Measurements from ENCODE around the gene DHRS7B. TPM values are rescaled to one million over a fixed set of nuclear protein-coding genes. Genes with fewer than 3 reads are reported as not detected.
A peak's percentile ranks its signal among the peaks of the same experiment; 100 is the strongest.
"Not testable (repeated sequence)": the region's sequence is repeated elsewhere in the genome, so short reads cannot be mapped to it uniquely, and the experiment has no call there.

Gene DHRS7B
- total RNA-seq, 1 donor from 2014 or later, result 21.6 TPM

DNA sequence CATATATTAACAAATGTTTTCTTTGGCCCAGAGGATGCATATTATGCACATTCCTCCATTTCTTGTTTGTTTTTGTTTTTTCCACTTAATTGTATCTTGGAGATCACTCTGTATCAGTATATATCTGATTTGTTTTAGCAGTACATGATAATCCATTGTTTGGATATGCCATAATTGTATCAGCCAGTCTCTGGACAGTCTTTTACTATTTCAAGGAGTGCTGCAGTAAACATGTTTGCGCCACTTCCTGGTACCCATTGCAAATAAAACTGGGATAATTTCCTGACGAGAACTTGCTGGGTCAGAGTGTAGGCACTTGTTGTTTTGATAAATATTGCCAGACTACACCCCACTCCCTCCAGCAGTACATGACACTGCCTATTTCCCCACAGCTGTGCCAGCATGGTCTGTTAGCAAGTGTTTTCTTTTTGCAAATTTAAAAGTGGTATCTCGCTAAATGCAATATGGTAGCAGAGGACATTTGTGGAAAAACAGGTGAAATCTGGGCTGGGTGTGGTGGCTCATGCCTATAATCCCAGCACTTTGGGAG lies 92.1 kb downstream of the DHRS7B start:
- TF ChIP-seq EZH2phosphoT487 (IDR thresholded peaks at IDR 0.05) (no peak), EZH2 (IDR thresholded peaks at IDR 0.05) (no peak)
- TF ChIP-seq, protein P1, sequence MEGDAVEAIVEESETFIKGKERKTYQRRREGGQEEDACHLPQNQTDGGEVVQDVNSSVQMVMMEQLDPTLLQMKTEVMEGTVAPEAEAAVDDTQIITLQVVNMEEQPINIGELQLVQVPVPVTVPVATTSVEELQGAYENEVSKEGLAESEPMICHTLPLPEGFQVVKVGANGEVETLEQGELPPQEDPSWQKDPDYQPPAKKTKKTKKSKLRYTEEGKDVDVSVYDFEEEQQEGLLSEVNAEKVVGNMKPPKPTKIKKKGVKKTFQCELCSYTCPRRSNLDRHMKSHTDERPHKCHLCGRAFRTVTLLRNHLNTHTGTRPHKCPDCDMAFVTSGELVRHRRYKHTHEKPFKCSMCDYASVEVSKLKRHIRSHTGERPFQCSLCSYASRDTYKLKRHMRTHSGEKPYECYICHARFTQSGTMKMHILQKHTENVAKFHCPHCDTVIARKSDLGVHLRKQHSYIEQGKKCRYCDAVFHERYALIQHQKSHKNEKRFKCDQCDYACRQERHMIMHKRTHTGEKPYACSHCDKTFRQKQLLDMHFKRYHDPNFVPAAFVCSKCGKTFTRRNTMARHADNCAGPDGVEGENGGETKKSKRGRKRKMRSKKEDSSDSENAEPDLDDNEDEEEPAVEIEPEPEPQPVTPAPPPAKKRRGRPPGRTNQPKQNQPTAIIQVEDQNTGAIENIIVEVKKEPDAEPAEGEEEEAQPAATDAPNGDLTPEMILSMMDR (IDR thresholded peaks at IDR 0.05), result no peak
- Histone ChIP-seq H3K27ac (no peak overlapping the region), H3K36me3 (no peaks in the 10 kb centered on the region), H3K4me1 (peaks cover 8% of the 10 kb centered on the region), H3K27me3 (no peaks in the 10 kb centered on the region), H3F3A (ENCODE audit: low read depth) (peaks cover 14% of the 10 kb centered on the region), H2AFZ (replicated peaks) (no peak overlapping the region), H3K79me2 (ENCODE audit: low read depth) (no peaks in the 10 kb centered on the region), H3K4me2 (no peak overlapping the region), H3K9ac (no peak overlapping the region), H3K4me3 (no peak overlapping the region), H3K9me3 (ENCODE audit: low read depth) (no peaks in the 10 kb centered on the region), H4K20me1 (ENCODE audit: low read depth) (no peaks in the 10 kb centered on the region)
- peaks cover 5% of the 10 kb centered on the region for H3K9me3 Mint-ChIP-seq
- no peak overlapping the region for H3K4me3 Mint-ChIP-seq
- peaks cover 7% of the 10 kb centered on the region for H3K36me3 Mint-ChIP-seq
- H3K27ac Mint-ChIP-seq, result no peak overlapping the region
- peaks cover 17% of the 10 kb centered on the region for H3K4me1 Mint-ChIP-seq
- DNase-seq (ENCODE audit: low spot score), result no peak
- no peaks in the 10 kb centered on the region for H3K27me3 Mint-ChIP-seq (ENCODE audit: insufficient read depth, low read depth)

DNA sequence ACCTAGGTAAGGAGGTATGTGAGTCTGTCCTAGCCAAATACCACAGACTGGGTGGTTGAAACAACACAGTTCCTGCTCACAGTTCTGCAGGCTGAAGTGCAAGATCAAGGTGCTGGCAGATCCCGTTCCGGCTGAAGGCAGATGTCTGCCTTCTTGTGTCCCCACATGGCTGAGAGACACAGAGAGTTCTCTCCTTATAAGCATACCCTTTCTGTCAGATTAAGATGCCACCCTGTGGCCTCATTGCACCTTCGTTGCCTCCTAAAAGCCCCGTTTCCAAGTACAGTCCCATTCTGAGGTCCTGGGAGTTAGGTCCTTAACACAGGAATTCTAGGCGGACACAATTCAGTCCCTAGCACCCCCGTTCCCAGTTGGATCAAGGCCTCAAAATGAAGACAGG lies 96.3 kb downstream of the DHRS7B start:
- H3K4me1 ChIP-seq, result no peaks in the 10 kb centered on the region
- no peak overlapping the region for H2AFZ ChIP-seq (replicated peaks)
- H3K9me3 ChIP-seq (ENCODE audit: low read depth), result no peaks in the 10 kb centered on the region
- H3K4me1 Mint-ChIP-seq, result no peaks in the 10 kb centered on the region
- no peak overlapping the region for H3K9ac ChIP-seq
- H3K4me3 ChIP-seq, result no peak overlapping the region
- H3K27me3 ChIP-seq, result no peaks in the 10 kb centered on the region
- DNase-seq (ENCODE audit: low spot score), result no peak
- no peaks in the 10 kb centered on the region for H3F3A ChIP-seq (ENCODE audit: low read depth)
- no peak overlapping the region for H3K27ac ChIP-seq
- H3K27ac Mint-ChIP-seq, result no peak overlapping the region
- peaks cover 5% of the 10 kb centered on the region for H3K9me3 Mint-ChIP-seq
- H3K36me3 ChIP-seq, result no peaks in the 10 kb centered on the region
- no peaks in the 10 kb centered on the region for H3K79me2 ChIP-seq (ENCODE audit: low read depth)
- no peak for TF ChIP-seq EZH2 (IDR thresholded peaks at IDR 0.05)
- TF ChIP-seq, protein P1 (IDR thresholded peaks at IDR 0.05), result no peak
- TF ChIP-seq EZH2phosphoT487 (IDR thresholded peaks at IDR 0.05), result no peak
- no peaks in the 10 kb centered on the region for H4K20me1 ChIP-seq (ENCODE audit: low read depth)
- no peak overlapping the region for H3K4me3 Mint-ChIP-seq
- peaks cover 2% of the 10 kb centered on the region for H3K27me3 Mint-ChIP-seq (ENCODE audit: insufficient read depth, low read depth)
- H3K4me2 ChIP-seq, result no peak overlapping the region
- H3K36me3 Mint-ChIP-seq, result peaks cover 9% of the 10 kb centered on the region

DNA sequence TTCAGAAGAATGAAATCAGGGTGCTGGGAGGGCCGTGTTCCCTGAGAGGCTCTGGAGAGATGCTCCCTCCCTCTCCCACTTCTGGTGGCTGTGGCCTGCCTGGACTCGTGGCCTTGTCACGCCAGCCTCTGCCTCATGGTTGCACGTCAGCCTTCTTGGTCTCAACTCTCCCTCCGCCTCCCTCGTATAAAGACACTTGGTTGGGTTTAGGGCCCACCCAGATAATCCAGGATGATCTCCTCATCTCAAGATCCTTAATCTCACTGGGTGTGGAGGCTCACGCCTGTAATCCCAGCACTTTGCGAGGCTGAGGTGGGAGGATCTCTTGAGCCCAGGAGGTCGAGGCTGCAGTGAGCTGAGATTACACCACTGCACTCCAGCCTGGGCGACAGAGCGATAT lies 100.5 kb downstream of the DHRS7B start:
- not testable (repeated sequence) for H3K4me1 Mint-ChIP-seq; H3K4me2 ChIP-seq; DNase-seq (ENCODE audit: low spot score); H3K27ac Mint-ChIP-seq; H3K9me3 ChIP-seq (ENCODE audit: low read depth); H3K27ac ChIP-seq; H3K4me1 ChIP-seq; H3K36me3 Mint-ChIP-seq; H3K4me3 Mint-ChIP-seq; H3F3A ChIP-seq (ENCODE audit: low read depth); H3K9ac ChIP-seq; H2AFZ ChIP-seq (replicated peaks); H3K4me3 ChIP-seq; H4K20me1 ChIP-seq (ENCODE audit: low read depth); H3K27me3 Mint-ChIP-seq (ENCODE audit: insufficient read depth, low read depth); H3K79me2 ChIP-seq (ENCODE audit: low read depth); H3K27me3 ChIP-seq; H3K9me3 Mint-ChIP-seq; H3K36me3 ChIP-seq

DNA sequence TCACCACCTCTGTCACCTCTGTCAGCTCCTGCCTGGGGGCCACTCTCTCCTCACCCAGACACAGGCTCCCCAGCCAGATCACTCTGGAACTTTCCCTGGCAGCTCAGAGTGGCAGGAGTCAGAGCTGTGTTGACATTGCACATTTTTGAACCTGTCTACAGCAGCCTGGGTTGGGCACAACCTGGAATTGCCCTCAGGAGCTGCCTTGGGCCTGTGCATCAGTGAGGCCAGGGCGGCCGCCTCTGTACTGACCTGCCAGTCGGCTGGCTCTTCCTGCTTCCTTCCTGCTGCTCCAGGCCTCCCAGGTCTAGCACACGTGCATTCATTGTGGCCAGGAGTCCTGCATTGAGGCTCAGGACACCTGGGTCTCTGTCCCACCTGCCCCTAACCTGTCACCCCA lies 101.3 kb downstream of the DHRS7B start:
- Mint-ChIP-seq H3K4me1 (peaks cover under 1% of the 10 kb centered on the region), H3K36me3 (peaks cover 2% of the 10 kb centered on the region), H3K27me3 (ENCODE audit: insufficient read depth, low read depth) (peaks cover 7% of the 10 kb centered on the region), H3K9me3 (peaks cover 8% of the 10 kb centered on the region), H3K27ac (peak overlapping the region; percentile 78), H3K4me3 (no peak overlapping the region)
- Histone ChIP-seq H3K9ac (no peak overlapping the region), H3K4me1 (no peaks in the 10 kb centered on the region), H3K36me3 (no peaks in the 10 kb centered on the region), H3K4me3 (no peak overlapping the region), H3K79me2 (ENCODE audit: low read depth) (no peaks in the 10 kb centered on the region), H4K20me1 (ENCODE audit: low read depth) (no peaks in the 10 kb centered on the region), H3K27me3 (no peaks in the 10 kb centered on the region), H2AFZ (replicated peaks) (no peak overlapping the region), H3K9me3 (ENCODE audit: low read depth) (no peaks in the 10 kb centered on the region), H3K4me2 (no peak overlapping the region), H3F3A (ENCODE audit: low read depth) (no peaks in the 10 kb centered on the region), H3K27ac (no peak overlapping the region)
- DNase-seq (ENCODE audit: low spot score), result no peak
- TF ChIP-seq EZH2 (IDR thresholded peaks at IDR 0.05), result no peak
- TF ChIP-seq EZH2phosphoT487 (IDR thresholded peaks at IDR 0.05), result no peak
- TF ChIP-seq, protein P1 (IDR thresholded peaks at IDR 0.05), result no peak

All from neural progenitor cell (in vitro differentiated cells).